Measurements from ENCODE around the gene PHC3.

DNA sequence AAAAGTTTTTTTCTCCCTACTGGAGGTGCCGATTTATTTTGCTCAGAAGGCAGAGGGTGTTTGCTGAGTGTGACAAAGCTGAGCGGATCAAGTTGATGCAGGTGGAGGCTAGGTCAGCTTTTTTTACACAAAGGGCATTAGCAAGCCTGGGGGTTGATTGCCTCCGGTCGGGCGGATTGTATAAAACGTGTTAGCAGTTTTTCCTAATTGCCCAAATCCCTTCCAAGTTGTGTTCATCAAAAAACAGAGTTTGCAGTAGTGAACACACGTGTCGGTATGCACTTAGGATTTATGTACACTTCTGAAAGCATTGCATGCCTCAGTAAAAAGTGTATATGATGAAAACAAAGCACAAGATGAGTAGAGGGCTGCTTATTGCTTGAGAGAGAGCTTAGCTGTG is 141.1 kb downstream of the PHC3 start:
- TF ChIP-seq SATB2 (CRISPR knock-in tag; IDR thresholded peaks at IDR 0.05) (no peak), EP300 (IDR thresholded peaks at IDR 0.05; ENCODE audit: low read depth in 2 of 2, low read length in 2 of 2) (no peak), EP300 (CRISPR knock-in tag; IDR thresholded peaks at IDR 0.05; ENCODE audit: borderline replicate concordance) (no peak)
